Spinal cord (tissue), 10 donors: ENCODE measurements around the gene ANKRD55. TPM values are rescaled to one million over a fixed set of nuclear protein-coding genes. Genes with fewer than 3 reads are reported as not detected.
A peak's percentile ranks its signal among the peaks of the same experiment; 100 is the strongest.
"Not testable (repeated sequence)": the region's sequence is repeated elsewhere in the genome, so short reads cannot be mapped to it uniquely, and the experiment has no call there.

Experiments used
- DNase-seq, 6 donors: peaks; one replicate each; pipeline versions ENCODE4 v3.0.0 to v3.0.0-alpha.2; 2013 to 2015; ENCODE audit warnings: low spot score in 6 of 6, low read depth in 4 of 6
- H3K27ac ChIP-seq: one replicate; pipeline ENCODE4 v1.5.1; 2013; ENCODE audit warnings: low read depth, low read length, control low read depth
- H3K27me3 ChIP-seq: one replicate; pipeline ENCODE4 v1.6.1; 2013; ENCODE audit warnings: low read length; ENCODE audit not compliant: control insufficient read depth, insufficient read depth
- H3K36me3 ChIP-seq: one replicate; pipeline ENCODE4 v1.6.1; 2013; ENCODE audit warnings: low read length; ENCODE audit not compliant: control insufficient read depth, insufficient read depth
- H3K4me1 ChIP-seq: one replicate; pipeline ENCODE4 v1.6.1; 2013; ENCODE audit warnings: low read length; ENCODE audit not compliant: control insufficient read depth, insufficient read depth
- H3K4me3 ChIP-seq: one replicate; pipeline ENCODE4 v1.5.1; 2013; ENCODE audit warnings: low read depth, low read length, control low read depth
- H3K9me3 ChIP-seq: one replicate; pipeline ENCODE4 v1.6.1; 2013; ENCODE audit warnings: low read length; ENCODE audit not compliant: control insufficient read depth, insufficient read depth
- WGBS: methylation state at CpG from one replicate; pipeline ENCODE4 v1.1.5; 2013; ENCODE audit warnings: missing lambda C conversion rate; ENCODE audit not compliant: insufficient coverage; 5-methylcytosine and 5-hydroxymethylcytosine counted together
- polyA plus RNA-seq, 2 donors: library from polyadenylated mRNA; unstranded; fragments of 120-200 nt; gene quantifications; one replicate each; pipeline ENCODE4 v1.2.1, GENCODE V29; 2013; ENCODE audit not compliant: insufficient read length in 2 of 2
- total RNA-seq, 2 donors: library from RNA; depleted of rRNA in 1 of 2; stranded (reverse); fragments of 120-200 nt in 1 of 2; fragments of >200 nt in 1 of 2; gene quantifications; one replicate each; pipeline versions ENCODE4 v1.2.3 to v1.2.4, GENCODE V29; 2013 to 2014
- donor health status: healthy.

ANKRD55 gene
- total and polyA plus RNA-seq, 4 donors: 3.9 to 14.0 (median 11.3) TPM

GRCh38 chr5:56245481-56245880, 12.4 kb upstream of the ANKRD55 start:
- Histone ChIP-seq H3K27me3 (no peaks in the 10 kb centered on the region), H3K36me3 (no peaks in the 10 kb centered on the region), H3K27ac (no peak overlapping the region), H3K4me3 (no peak overlapping the region), H3K4me1 (no peaks in the 10 kb centered on the region), H3K9me3 (peaks cover 2% of the 10 kb centered on the region)
- peak in 1 of 6 donors; percentile 73 for DNase-seq
- no CpG with 5 or more reads among the region's 2 CpGs for WGBS

GRCh38 chr5:56244627-56245026, 11.5 kb upstream of the ANKRD55 start:
- Histone ChIP-seq H3K27me3 (no peaks in the 10 kb centered on the region), H3K4me1 (no peaks in the 10 kb centered on the region), H3K36me3 (no peaks in the 10 kb centered on the region), H3K4me3 (no peak overlapping the region), H3K9me3 (peaks cover 2% of the 10 kb centered on the region), H3K27ac (no peak overlapping the region)
- no peak for DNase-seq

GRCh38 chr5:56242271-56242670, 9.1 kb upstream of the ANKRD55 start:
- H3K27ac ChIP-seq, H3K36me3 ChIP-seq, H3K4me3 ChIP-seq, H3K4me1 ChIP-seq, H3K9me3 ChIP-seq, DNase-seq, H3K27me3 ChIP-seq: not testable (repeated sequence)
- 82% methylated on average over 1 of the region's 1 CpG for WGBS

- Histone ChIP-seq H3K27ac (no peak overlapping the region), H3K4me3 (peak overlapping the region; percentile 39), H3K4me1 (no peaks in the 10 kb centered on the region), H3K36me3 (no peaks in the 10 kb centered on the region), H3K9me3 (no peaks in the 10 kb centered on the region), H3K27me3 (no peaks in the 10 kb centered on the region)
- peak in 2 of 6 donors; percentile 12 to 69 for DNase-seq
- WGBS: 63% methylated on average over 1 of the region's 1 CpG
Measured at GRCh38 chr5:56232538-56232937, 592 bp downstream of the ANKRD55 start.

GRCh38 chr5:56230576-56230975, 2.6 kb downstream of the ANKRD55 start:
- Histone ChIP-seq H3K27me3 (no peaks in the 10 kb centered on the region), H3K4me3 (no peak overlapping the region)

GRCh38 chr5:56229111-56229510, 4.0 kb downstream of the ANKRD55 start:
- H3K9me3 ChIP-seq: no peaks in the 10 kb centered on the region
- no peaks in the 10 kb centered on the region for H3K27me3 ChIP-seq
- H3K4me1 ChIP-seq: no peaks in the 10 kb centered on the region
- no peaks in the 10 kb centered on the region for H3K36me3 ChIP-seq
- no peak overlapping the region for H3K4me3 ChIP-seq
- H3K27ac ChIP-seq: no peak overlapping the region
- DNase-seq: peak in 2 of 6 donors; percentile 6 to 14
- 0% methylated on average over 3 of the region's 7 CpGs for WGBS

More at GRCh38 chr5:56230576-56230975, 2.6 kb downstream of the ANKRD55 start:
- no peak for DNase-seq
- Histone ChIP-seq H3K36me3 (no peaks in the 10 kb centered on the region), H3K4me1 (no peaks in the 10 kb centered on the region), H3K27ac (no peak overlapping the region), H3K9me3 (no peaks in the 10 kb centered on the region)

GRCh38 chr5:56228631-56229030, 4.5 kb downstream of the ANKRD55 start:
- DNase-seq: no peak
- Histone ChIP-seq H3K36me3 (no peaks in the 10 kb centered on the region), H3K27ac (no peak overlapping the region), H3K4me3 (no peak overlapping the region), H3K9me3 (no peaks in the 10 kb centered on the region), H3K4me1 (no peaks in the 10 kb centered on the region), H3K27me3 (no peaks in the 10 kb centered on the region)
- WGBS: 55% methylated on average over 5 of the region's 6 CpGs

GRCh38 chr5:56227691-56228090, 5.4 kb downstream of the ANKRD55 start:
- Histone ChIP-seq H3K4me3 (no peak overlapping the region), H3K27ac (no peak overlapping the region), H3K27me3 (no peaks in the 10 kb centered on the region), H3K4me1 (no peaks in the 10 kb centered on the region), H3K9me3 (no peaks in the 10 kb centered on the region), H3K36me3 (no peaks in the 10 kb centered on the region)
- no CpG with 5 or more reads among the region's 5 CpGs for WGBS
- DNase-seq: peak in 1 of 6 donors; percentile 36

- H3K4me1 ChIP-seq: not testable (repeated sequence)
Measured at GRCh38 chr5:56223298-56223697, 9.8 kb downstream of the ANKRD55 start.

GRCh38 chr5:56221601-56222000, 11.5 kb downstream of the ANKRD55 start:
- H3K36me3 ChIP-seq, H3K27me3 ChIP-seq, H3K4me3 ChIP-seq, DNase-seq, H3K4me1 ChIP-seq, H3K27ac ChIP-seq: not testable (repeated sequence)
- peaks cover 14% of the 10 kb centered on the region for H3K9me3 ChIP-seq
- WGBS: 89% methylated on average over 4 of the region's 6 CpGs

More at GRCh38 chr5:56223298-56223697, 9.8 kb downstream of the ANKRD55 start:
- not testable (repeated sequence) for H3K4me3 ChIP-seq, H3K36me3 ChIP-seq, H3K27ac ChIP-seq, H3K9me3 ChIP-seq, DNase-seq, H3K27me3 ChIP-seq
